H1 (cell line): ENCODE measurements around the gene MCF2L2. TPM values are rescaled to one million over a fixed set of nuclear protein-coding genes. Genes with fewer than 3 reads are reported as not detected.

Source experiments
- CTCF ChIA-PET: fragments of 300-600 bp; sonication (Branson Sonifier 250); formaldehyde crosslinking; loops from one replicate; lab custom pipeline; 2021; ENCODE audit not compliant: partially characterized antibody; lab: Charles Lee
- POLR2A ChIA-PET: fragments of 300-600 bp; sonication (Branson Sonifier 250); formaldehyde crosslinking; loops from one replicate; lab custom pipeline; 2021; ENCODE audit warnings: inconsistent platforms; ENCODE audit not compliant: partially characterized antibody; lab: Charles Lee
- DNase-seq, 2 experiments: peaks; one replicate each; pipeline versions ENCODE4 v3.0.0 to v3.0.0-alpha.2; 2010 to 2022; ENCODE audit warnings: low spot score in 2 of 2, low read depth in 1 of 2, mixed read lengths in 1 of 2
- FAIRE-seq: peaks from 2 replicates; lab custom pipeline; 2011; peaks lifted over from hg19 to GRCh38; lab: Jason Lieb, UNC
- H2AFZ ChIP-seq: 2 replicates; pipeline ENCODE4 v1.8.1; 2012; ENCODE audit warnings: low read length, inconsistent platforms
- H2AK5ac ChIP-seq: 2 replicates; pipeline ENCODE4 v1.6.1; 2013; ENCODE audit warnings: low read depth, low read length
- H2BK120ac ChIP-seq: replicated peaks from 2 replicates; pipeline ENCODE3; 2013; ENCODE audit warnings: low read depth, low read length, inconsistent platforms
- H2BK12ac ChIP-seq: 2 replicates; pipeline ENCODE4 v1.6.1; 2013; ENCODE audit warnings: low read depth, low read length
- H2BK15ac ChIP-seq: 2 replicates; pipeline ENCODE4 v1.6.1; 2013; ENCODE audit warnings: low read length
- H2BK20ac ChIP-seq: 2 replicates; pipeline ENCODE4 v1.6.1; 2013; ENCODE audit warnings: low read length
- H2BK5ac ChIP-seq: 2 replicates; pipeline ENCODE4 v1.6.1; 2013; ENCODE audit warnings: low read depth, low read length
- H3K14ac ChIP-seq: 2 replicates; pipeline ENCODE4 v1.6.1; 2013; ENCODE audit warnings: inconsistent platforms; ENCODE audit not compliant: insufficient read length
- H3K18ac ChIP-seq: 2 replicates; pipeline ENCODE4 v1.6.1; 2013; ENCODE audit warnings: low read length; ENCODE audit errors: extremely low read depth
- H3K23ac ChIP-seq: 2 replicates; pipeline ENCODE4 v1.6.1; 2013; ENCODE audit warnings: inconsistent platforms; ENCODE audit not compliant: insufficient read length
- H3K23me2 ChIP-seq: 2 replicates; pipeline ENCODE4 v1.6.1; 2013; ENCODE audit warnings: low read depth, low read length
- H3K27ac ChIP-seq: 2 replicates; pipeline ENCODE4 v1.6.1; 2011; ENCODE audit warnings: low read depth, low read length, inconsistent platforms
- H3K27me3 ChIP-seq, 4 experiments: replicated peaks in 1 of 4; 1 replicate in 1 of 4; 2 replicates in 3 of 4; pipeline versions ENCODE4 v1.6.1 to v1.8.1; 2011 to 2013; ENCODE audit warnings: low read length in 3 of 4, mild to moderate bottlenecking in 3 of 4, inconsistent platforms in 2 of 4, mixed read lengths in 2 of 4, moderate library complexity in 1 of 4; ENCODE audit not compliant: control insufficient read depth in 3 of 4, insufficient read depth in 3 of 4; ENCODE audit errors: extremely low read depth in 1 of 4
- H3K36me3 ChIP-seq, 4 experiments: 2 replicates each; pipeline versions ENCODE4 v1.6.1 to v1.8.1; 2011 to 2013; ENCODE audit warnings: mild to moderate bottlenecking in 4 of 4, low read length in 3 of 4, moderate library complexity in 2 of 4, control low read depth in 1 of 4, inconsistent platforms in 1 of 4; ENCODE audit not compliant: insufficient read depth in 4 of 4, control insufficient read depth in 2 of 4
- H3K4ac ChIP-seq: replicated peaks from 2 replicates; pipeline ENCODE3; 2013; ENCODE audit warnings: low read length, low read depth, mixed read lengths, inconsistent platforms; ENCODE audit not compliant: insufficient read length
- H3K4me1 ChIP-seq, 4 experiments: replicated peaks in 1 of 4; 1 replicate in 1 of 4; 2 replicates in 3 of 4; pipeline versions ENCODE4 v1.6.1 to v1.8.1; 2011 to 2013; ENCODE audit warnings: low read length in 3 of 4, inconsistent platforms in 2 of 4, mixed read lengths in 1 of 4; ENCODE audit not compliant: insufficient read depth in 4 of 4, control insufficient read depth in 3 of 4
- H3K4me2 ChIP-seq, 2 experiments: 2 replicates each; pipeline versions ENCODE4 v1.6.1 to v1.8.1; 2011 to 2013; ENCODE audit warnings: low read depth in 2 of 2, low read length in 2 of 2, control low read depth in 1 of 2, inconsistent platforms in 1 of 2, mild to moderate bottlenecking in 1 of 2; ENCODE audit not compliant: insufficient read depth in 1 of 2
- H3K4me3 ChIP-seq, 4 experiments: fragments of 200-600, 300-600 bp in 1 of 4; sonication (generic), shearing (Covaris generic), sonication (Bioruptor Twin) in 1 of 4; 2 replicates each; pipeline versions ENCODE4 v1.5.1 to v1.8.1; 2011 to 2016; ENCODE audit warnings: low read length in 4 of 4, low read depth in 3 of 4, control low read depth in 2 of 4, inconsistent platforms in 2 of 4, mild to moderate bottlenecking in 2 of 4, mixed read lengths in 1 of 4, moderate library complexity in 1 of 4; ENCODE audit not compliant: insufficient read depth in 2 of 4; ENCODE audit errors: extremely low read depth in 1 of 4
- H3K56ac ChIP-seq: replicated peaks from 2 replicates; pipeline ENCODE3; 2013; ENCODE audit warnings: low read depth, mild to moderate bottlenecking, mixed read lengths, low read length, inconsistent platforms; ENCODE audit not compliant: insufficient read length
- H3K79me1 ChIP-seq: 2 replicates; pipeline ENCODE4 v1.6.1; 2013; ENCODE audit warnings: low read depth, low read length, control low read depth
- H3K79me2 ChIP-seq, 2 experiments: 2 replicates each; pipeline versions ENCODE4 v1.6.1 to v1.8.1; 2012 to 2013; ENCODE audit warnings: low read length in 2 of 2, mild to moderate bottlenecking in 2 of 2, inconsistent platforms in 1 of 2; ENCODE audit not compliant: insufficient read depth in 2 of 2, control insufficient read depth in 1 of 2
- H3K9ac ChIP-seq, 4 experiments: replicated peaks in 1 of 4; 1 replicate in 1 of 4; 2 replicates in 3 of 4; pipeline versions ENCODE4 v1.6.1 to v1.8.1; 2011 to 2013; ENCODE audit warnings: low read depth in 3 of 4, low read length in 3 of 4, control low read depth in 2 of 4, mild to moderate bottlenecking in 2 of 4, moderate library complexity in 2 of 4, inconsistent platforms in 1 of 4; ENCODE audit errors: extremely low read depth in 1 of 4
- H3K9me3 ChIP-seq, 2 experiments: 2 replicates each; pipeline versions ENCODE4 v1.6.1 to v1.8.1; 2012 to 2013; ENCODE audit warnings: mild to moderate bottlenecking in 2 of 2, moderate library complexity in 2 of 2, control low read depth in 1 of 2, inconsistent platforms in 1 of 2, low read depth in 1 of 2, low read length in 1 of 2, mixed read lengths in 1 of 2; ENCODE audit not compliant: insufficient read depth in 2 of 2
- H4K20me1 ChIP-seq, 2 experiments: replicated peaks in 1 of 2; 2 replicates each; pipeline versions ENCODE3 to v1.8.1; 2011 to 2013; ENCODE audit warnings: inconsistent platforms in 2 of 2, low read length in 2 of 2, mild to moderate bottlenecking in 1 of 2; ENCODE audit not compliant: insufficient read depth in 2 of 2, control insufficient read depth in 1 of 2
- H4K5ac ChIP-seq: 2 replicates; pipeline ENCODE4 v1.6.1; 2013; ENCODE audit warnings: low read length, low read depth, mixed read lengths, inconsistent platforms; ENCODE audit not compliant: insufficient read length
- H4K8ac ChIP-seq: 2 replicates; pipeline ENCODE4 v1.8.0; 2013; ENCODE audit warnings: mild to moderate bottlenecking, moderate library complexity, low read length, inconsistent platforms; ENCODE audit not compliant: insufficient read depth; ENCODE audit errors: extremely low read depth
- H4K91ac ChIP-seq: replicated peaks from 2 replicates; pipeline ENCODE3; 2013; ENCODE audit warnings: low read length, mixed read lengths, inconsistent platforms; ENCODE audit not compliant: insufficient read length
- ATF3 ChIP-seq: IDR thresholded peaks from 2 replicates; pipeline ENCODE4 v1.6.1; 2011; ENCODE audit warnings: low read depth, mild to moderate bottlenecking, low read length; ENCODE audit not compliant: insufficient read depth
- BACH1 ChIP-seq: IDR thresholded peaks from 2 replicates; pipeline ENCODE4 v1.6.1; 2012; ENCODE audit warnings: low read length, improper control_type of control experiment
- CBX8 ChIP-seq: fragments of 300-800, 300-1000 bp; sonication (generic); IDR thresholded peaks from 2 replicates; pipeline ENCODE4 v1.7.1; 2016; ENCODE audit warnings: low read depth, low read length, borderline replicate concordance
- GABPA ChIP-seq: IDR thresholded peaks from 2 replicates; pipeline ENCODE4 v1.6.1; 2011; ENCODE audit warnings: mild to moderate bottlenecking, low read length, moderate library complexity, borderline replicate concordance; ENCODE audit not compliant: insufficient read depth
- RBBP5 ChIP-seq: IDR thresholded peaks from 2 replicates; pipeline ENCODE4 v1.7.1; 2012; ENCODE audit warnings: low read depth, mild to moderate bottlenecking, inconsistent platforms, low read length, moderate library complexity, borderline replicate concordance
- RNF2 ChIP-seq: fragments of 200-900, 300-1000 bp; sonication (generic); IDR thresholded peaks from 2 replicates; pipeline ENCODE4 v1.7.1; 2016; ENCODE audit warnings: borderline replicate concordance, low read depth, mild to moderate bottlenecking, antibody characterized with exemption, low read length; ENCODE audit not compliant: poor library complexity, severe bottlenecking; ENCODE audit errors: missing control alignments
- SP4 ChIP-seq: IDR thresholded peaks from 2 replicates; pipeline ENCODE4 v1.6.1; 2012; ENCODE audit warnings: low read length, inconsistent platforms
- SUZ12 ChIP-seq: fragments of 200-600 bp; sonication (generic); IDR thresholded peaks from 2 replicates; pipeline ENCODE4 v1.6.1; 2012; ENCODE audit warnings: mild to moderate bottlenecking, inconsistent platforms, low read length, moderate library complexity, mixed read lengths
- TEAD4 ChIP-seq: IDR thresholded peaks from 2 replicates; pipeline ENCODE4 v1.6.1; 2012; ENCODE audit warnings: low read depth, low read length, inconsistent platforms, mixed read lengths
- WGBS, 2 experiments: shearing (Covaris generic) in 1 of 2; methylation state at CpG; one replicate each; pipeline versions ENCODE4 v1.1.6 to v1.1.7; 2013 to 2015; ENCODE audit warnings: low lambda C conversion rate in 2 of 2, mixed read lengths in 2 of 2, inconsistent platforms in 1 of 2, low coverage in 1 of 2, missing lambda C conversion rate in 1 of 2; ENCODE audit not compliant: insufficient replicate concordance in 2 of 2, insufficient coverage in 1 of 2, insufficient read length in 1 of 2; ENCODE audit errors: extremely low coverage in 1 of 2, missing lambda C conversion rate in 1 of 2; 5-methylcytosine and 5-hydroxymethylcytosine counted together
- polyA plus RNA-seq, 7 experiments: library from polyadenylated mRNA; depleted of rRNA in 3 of 7; stranded (reverse) in 5 of 7; unstranded in 2 of 7; fragments of >200 nt in 5 of 7; fragments of 200-250 nt in 2 of 7; gene quantifications; 1 replicate in 5 of 7; 2 replicates in 1 of 7; 4 replicates in 1 of 7; pipeline versions ENCODE4 v1.2.1 to v1.2.3, GENCODE V29; 2011 to 2013; ENCODE audit warnings: missing spikeins in 2 of 7, mixed read lengths in 2 of 7
- total RNA-seq: library from RNA; stranded (reverse); fragmentation: NEBNext Ultra II Directional; extraction: Animal tissue kit (Norgen Biotek cat#: 25700); gene quantifications from 2 replicates; pipeline ENCODE4 v1.2.1, GENCODE V29; 2021

The MCF2L2 gene
- total and polyA plus RNA-seq, 2 of the 8 experiments (the other 6 are each of a cell fraction or from before 2014, with no cell fraction given), result 4.1 to 13.7 TPM

GRCh38 chr3:183253528-183254486, 174.6 kb downstream of the MCF2L2 start:
- POLR2A ChIA-PET, result interaction anchor here (0.7 to 5.4 kb wide), 8 partner anchors 9 to 168 kb away, joined by 3 to 25 read pairs (median 3); no protein-coding TSS in a partner anchor
- CTCF ChIA-PET, result interaction anchor here (1.3 to 1.4 kb wide), 2 partner anchors 17 to 100 kb away, joined by 3 to 4 read pairs; no protein-coding TSS in a partner anchor
- Histone ChIP-seq H4K91ac (no peak overlapping the region), H2AK5ac (no peak overlapping the region), H2BK15ac (no peak overlapping the region), H3K14ac (no peak overlapping the region), H3K23me2 (peaks cover 13% of the 10 kb centered on the region), H3K9ac (peak overlapping the region; percentile 36 to 87 (median 71); a peak in 6 of 7 replicates), H3K9me3 (no peaks in the 10 kb centered on the region), H3K56ac (no peak overlapping the region), H3K4me3 (peak overlapping the region; percentile 75 to 84 (median 80)), H3K79me2 (peaks cover 0 to 7% of the 10 kb centered on the region in 2 experiments; a peak in 1 of 4 replicates), H3K18ac (peak overlapping the region; percentile 38; the same call in 1 of the 2 replicates), H3K27me3 (peaks cover 3 to 25% (median 17%) of the 10 kb centered on the region in 4 experiments), H2BK12ac (0 out of 2 replicates have a peak overlapping the region, but pooled peaks have one; percentile 22), H4K20me1 (no peaks in the 10 kb centered on the region), H2BK5ac (no peak overlapping the region), H4K8ac (peak overlapping the region; percentile 89), H3K79me1 (no peaks in the 10 kb centered on the region), H3K4me1 (peaks cover 0 to 18% (median 10%) of the 10 kb centered on the region in 4 experiments; a peak in 6 of 7 replicates), H3K36me3 (0 out of 8 replicates have a peak, but pooled peaks cover 0 to 5% (median 0%) of the 10 kb centered on the region in 4 experiments), H4K5ac (no peak overlapping the region), H3K23ac (no peak overlapping the region), H3K27ac (peak overlapping the region; percentile 39; the same call in 1 of the 2 replicates), H3K4me2 (peak overlapping the region; percentile 88 to 93), H3K4ac (no peak overlapping the region), H2BK120ac (no peak overlapping the region), H2AFZ (peak overlapping the region; percentile 92), H2BK20ac (no peak overlapping the region)
- DNase-seq (peak in 1 of 2 experiments; percentile 78), FAIRE-seq (no peak)
- 1% methylated on average over 50 of the region's 111 CpGs; no CpG with 5 or more reads in 1 of the 2 experiments for WGBS, 2 experiments
- TF ChIP-seq CBX8 (no peak), ATF3 (no peak), SP4 (no peak), BACH1 (peak; percentile 39; the same call in 1 of the 2 replicates), RBBP5 (peak; percentile 34; the same call in 1 of the 2 replicates), TEAD4 (no peak), RNF2 (no peak), SUZ12 (peak; percentile 60), GABPA (no peak)
